ENCODE data around the gene CHMP2A.

GRCh38 chr19:58561373-58562121, 6.6 kb upstream of the CHMP2A start:
- TF ChIP-seq, protein P1, sequence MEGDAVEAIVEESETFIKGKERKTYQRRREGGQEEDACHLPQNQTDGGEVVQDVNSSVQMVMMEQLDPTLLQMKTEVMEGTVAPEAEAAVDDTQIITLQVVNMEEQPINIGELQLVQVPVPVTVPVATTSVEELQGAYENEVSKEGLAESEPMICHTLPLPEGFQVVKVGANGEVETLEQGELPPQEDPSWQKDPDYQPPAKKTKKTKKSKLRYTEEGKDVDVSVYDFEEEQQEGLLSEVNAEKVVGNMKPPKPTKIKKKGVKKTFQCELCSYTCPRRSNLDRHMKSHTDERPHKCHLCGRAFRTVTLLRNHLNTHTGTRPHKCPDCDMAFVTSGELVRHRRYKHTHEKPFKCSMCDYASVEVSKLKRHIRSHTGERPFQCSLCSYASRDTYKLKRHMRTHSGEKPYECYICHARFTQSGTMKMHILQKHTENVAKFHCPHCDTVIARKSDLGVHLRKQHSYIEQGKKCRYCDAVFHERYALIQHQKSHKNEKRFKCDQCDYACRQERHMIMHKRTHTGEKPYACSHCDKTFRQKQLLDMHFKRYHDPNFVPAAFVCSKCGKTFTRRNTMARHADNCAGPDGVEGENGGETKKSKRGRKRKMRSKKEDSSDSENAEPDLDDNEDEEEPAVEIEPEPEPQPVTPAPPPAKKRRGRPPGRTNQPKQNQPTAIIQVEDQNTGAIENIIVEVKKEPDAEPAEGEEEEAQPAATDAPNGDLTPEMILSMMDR (conservative IDR thresholded peaks at IDR 0.05; ENCODE audit: low read length) = no peak
- no peak for TF ChIP-seq EZH2phosphoT487 (IDR thresholded peaks at IDR 0.05; ENCODE audit: borderline replicate concordance)

Measured in Loucy (cell line).